ENCODE measurements around the gene PTPRT.

The PTPRT gene

DNA sequence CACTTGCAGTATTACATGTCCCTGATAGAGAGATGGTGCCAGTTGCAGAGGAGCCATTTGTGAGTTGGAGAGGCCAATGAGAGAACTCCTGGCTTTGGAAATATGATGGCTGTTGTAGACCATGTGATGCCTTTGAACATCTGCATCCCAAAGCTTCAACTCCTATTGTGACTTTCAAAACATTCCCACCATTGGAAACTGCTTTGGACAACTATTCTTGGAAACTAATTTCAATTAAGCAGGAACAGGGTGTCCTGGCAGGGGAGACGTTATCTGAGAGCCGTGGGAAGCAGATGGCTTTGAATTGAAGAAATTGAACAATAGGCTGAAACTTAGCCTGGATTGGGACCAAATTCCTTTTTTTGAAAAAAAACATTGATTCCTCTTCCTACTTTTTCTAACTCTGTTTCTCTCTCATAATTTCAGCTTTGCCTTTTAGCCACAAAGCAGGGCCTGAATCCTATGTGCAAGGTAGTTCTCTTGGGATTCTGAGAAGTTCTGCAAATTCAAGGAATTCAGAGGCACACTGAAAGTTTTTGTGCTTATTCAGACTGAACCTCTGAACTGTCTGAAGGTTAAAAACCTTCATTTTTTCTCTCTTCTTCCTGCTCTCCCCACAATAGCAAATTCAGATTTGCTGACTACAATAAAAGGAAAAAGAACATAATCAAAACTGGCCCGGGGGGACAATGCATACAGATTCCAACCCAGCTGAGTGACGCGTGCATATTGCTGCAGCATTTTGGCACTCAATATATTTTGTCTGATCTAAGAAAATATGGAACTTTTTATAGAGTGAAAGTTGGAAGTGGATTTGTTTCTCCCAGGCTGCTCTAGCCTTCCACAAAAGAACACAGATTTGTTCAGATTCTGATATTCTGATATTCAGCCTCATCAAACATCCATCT, 851.2 kb downstream of the PTPRT start:
- DNase-seq (ENCODE audit: low read depth in 1 of 2, low spot score in 1 of 2), result no peak

DNA sequence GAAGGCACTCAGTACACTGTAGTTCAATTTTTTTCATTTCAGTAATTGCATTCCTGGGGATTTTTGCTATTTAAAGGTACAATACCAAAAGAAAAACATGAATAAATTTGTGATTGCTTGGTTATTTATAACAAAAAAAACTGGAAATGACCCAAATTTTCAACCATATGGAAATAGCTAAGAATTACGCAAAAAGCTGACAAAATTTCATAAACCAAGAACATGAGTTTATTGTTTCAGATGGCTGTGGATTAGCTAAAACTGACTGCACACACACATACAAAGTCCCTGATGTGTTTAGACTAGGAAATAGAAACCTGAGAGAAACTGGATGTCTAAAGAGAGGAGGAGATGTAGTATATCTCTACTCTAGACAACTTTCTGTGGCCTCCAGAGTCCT, 853.1 kb downstream of the PTPRT start:
- no peak for DNase-seq (ENCODE audit: low read depth in 1 of 2, low spot score in 1 of 2)

GRCh38 chr20:42319252-42320013, 870.3 kb downstream of the PTPRT start:
- no peak for DNase-seq (ENCODE audit: low read depth in 1 of 2, low spot score in 1 of 2)

- no peak for DNase-seq (ENCODE audit: low read depth in 1 of 2, low spot score in 1 of 2)
These were observed 876.0 kb downstream of the PTPRT start for GRCh38 chr20:42313704-42314103.

DNA sequence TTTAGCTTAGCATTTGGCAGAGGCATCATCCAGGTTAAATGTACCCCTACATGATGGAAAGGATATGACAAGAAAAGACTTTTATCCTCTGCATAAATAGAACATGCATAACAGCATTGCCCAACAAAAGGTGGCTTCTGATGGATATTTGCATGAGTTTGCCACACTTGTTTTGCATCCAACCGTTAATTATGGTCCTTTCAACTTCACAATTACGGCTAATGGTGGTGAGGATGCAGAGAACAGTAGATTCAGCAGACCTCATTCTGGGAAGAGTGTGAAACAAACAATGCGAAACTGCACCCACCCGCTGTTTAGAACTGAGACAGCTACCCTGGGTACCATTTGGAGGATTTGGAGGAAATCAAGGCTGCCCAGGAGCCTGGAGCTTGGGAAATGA, 880.7 kb downstream of the PTPRT start:
- no peak for DNase-seq (ENCODE audit: low read depth in 1 of 2, low spot score in 1 of 2)

GRCh38 chr20:42308171-42308570, 881.5 kb downstream of the PTPRT start:
- no peak for DNase-seq (ENCODE audit: low read depth in 1 of 2, low spot score in 1 of 2)

GRCh38 chr20:42295592-42295991, 894.1 kb downstream of the PTPRT start:
- DNase-seq (ENCODE audit: low read depth in 1 of 2, low spot score in 1 of 2), result no peak

- DNase-seq (ENCODE audit: low read depth in 1 of 2, low spot score in 1 of 2), result no peak
These were observed 894.7 kb downstream of the PTPRT start for GRCh38 chr20:42294976-42295375.

GRCh38 chr20:42281801-42282200, 907.9 kb downstream of the PTPRT start:
- no peak for DNase-seq (ENCODE audit: low read depth in 1 of 2, low spot score in 1 of 2)

GRCh38 chr20:42276718-42277602, 912.7 kb downstream of the PTPRT start:
- DNase-seq (ENCODE audit: low read depth in 1 of 2, low spot score in 1 of 2), result no peak

DNA sequence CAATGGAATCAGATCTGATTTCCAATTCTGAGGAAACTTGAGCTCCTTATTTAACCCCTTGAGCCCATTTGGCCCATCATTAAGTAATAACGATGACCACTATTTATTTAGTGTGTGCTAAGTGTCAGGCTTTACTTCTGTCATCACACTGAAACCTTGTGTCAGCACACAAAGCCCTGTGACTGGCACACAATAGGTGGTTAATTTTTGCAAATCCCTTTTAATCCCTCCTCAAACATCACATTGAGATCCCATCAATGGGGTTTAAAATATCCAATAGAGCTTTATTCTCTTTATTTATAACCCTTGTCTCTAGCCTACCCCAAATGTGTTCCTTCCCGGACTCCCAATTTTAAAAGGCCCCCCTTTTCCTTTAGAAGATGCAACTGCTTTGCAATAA, 914.7 kb downstream of the PTPRT start:
- DNase-seq (ENCODE audit: low read depth in 1 of 2, low spot score in 1 of 2), result no peak

DNA sequence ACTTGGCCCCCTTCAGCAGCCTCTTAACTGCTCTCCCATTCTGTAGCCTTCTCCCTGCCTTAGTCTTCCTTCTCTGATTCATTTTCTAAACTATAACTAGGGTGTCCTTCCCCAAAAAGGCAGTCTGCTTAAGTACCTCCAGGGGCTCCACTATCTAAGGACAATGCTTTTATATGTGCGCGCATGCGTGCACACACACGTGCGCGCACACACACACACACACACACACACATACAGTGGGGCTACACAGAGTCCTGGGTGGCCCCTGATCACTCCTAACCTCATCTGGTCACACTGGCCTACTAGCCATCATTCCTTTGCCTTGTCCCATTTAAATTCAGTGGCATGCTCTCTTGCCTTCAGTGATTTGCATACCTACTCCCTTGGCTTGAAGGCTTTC, 917.2 kb downstream of the PTPRT start:
- DNase-seq (ENCODE audit: low read depth in 1 of 2, low spot score in 1 of 2), result no peak

DNA sequence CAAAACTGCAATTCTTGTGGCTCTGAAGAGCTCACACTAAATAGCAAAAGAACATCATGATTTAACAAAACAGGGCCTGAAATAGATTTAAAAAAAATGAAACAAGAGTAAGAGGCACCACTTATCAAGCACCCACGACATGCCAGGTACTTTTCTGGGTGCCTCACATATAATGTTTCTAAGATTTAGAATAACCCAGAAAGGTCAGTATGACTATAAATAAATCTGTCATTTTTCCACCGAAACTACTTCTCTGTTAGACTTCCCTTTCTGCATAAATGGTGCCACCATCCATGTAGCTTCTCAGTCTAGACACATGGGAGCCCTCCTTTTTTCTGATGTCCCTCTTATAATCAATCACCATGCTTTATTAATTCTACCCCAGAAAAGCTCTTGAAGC, 919.2 kb downstream of the PTPRT start:
- no peak for DNase-seq (ENCODE audit: low read depth in 1 of 2, low spot score in 1 of 2)

- DNase-seq (ENCODE audit: low read depth in 1 of 2, low spot score in 1 of 2), result no peak
These were observed 921.8 kb downstream of the PTPRT start for GRCh38 chr20:42267793-42268384.

DNA sequence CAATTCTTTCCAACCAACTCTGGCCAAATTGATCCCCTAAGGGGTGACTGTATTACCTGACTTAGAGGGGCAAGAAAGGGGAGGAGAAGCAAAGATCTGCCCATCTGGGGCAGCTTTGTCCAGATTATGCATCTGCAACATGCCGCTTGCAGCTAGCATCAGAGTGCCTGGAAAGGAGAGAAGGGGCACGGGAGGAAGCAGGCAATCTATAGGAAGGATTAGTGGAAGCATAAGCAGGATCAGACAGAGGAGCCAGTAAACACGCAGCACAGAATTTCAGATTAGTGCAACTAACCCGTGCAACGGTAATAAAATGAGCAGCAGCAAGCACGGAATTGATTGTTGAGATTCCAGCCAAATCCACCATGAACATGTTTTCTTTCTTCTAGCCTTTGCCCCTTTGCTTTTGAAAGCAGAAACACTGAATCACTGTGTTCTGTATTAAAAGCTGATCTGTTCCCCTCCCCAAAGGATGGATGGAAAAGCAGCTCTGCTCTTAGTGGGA, 927.9 kb downstream of the PTPRT start:
- DNase-seq (ENCODE audit: low read depth in 1 of 2, low spot score in 1 of 2), result no peak

GRCh38 chr20:42260184-42260583, 929.5 kb downstream of the PTPRT start:
- DNase-seq (ENCODE audit: low read depth in 1 of 2, low spot score in 1 of 2), result no peak

- DNase-seq (ENCODE audit: low read depth in 1 of 2, low spot score in 1 of 2), result no peak
These were observed 930.3 kb downstream of the PTPRT start for GRCh38 chr20:42259389-42259788.

- DNase-seq (ENCODE audit: low read depth in 1 of 2, low spot score in 1 of 2), result no peak
These were observed 931.0 kb downstream of the PTPRT start for GRCh38 chr20:42258564-42259302.

DNA sequence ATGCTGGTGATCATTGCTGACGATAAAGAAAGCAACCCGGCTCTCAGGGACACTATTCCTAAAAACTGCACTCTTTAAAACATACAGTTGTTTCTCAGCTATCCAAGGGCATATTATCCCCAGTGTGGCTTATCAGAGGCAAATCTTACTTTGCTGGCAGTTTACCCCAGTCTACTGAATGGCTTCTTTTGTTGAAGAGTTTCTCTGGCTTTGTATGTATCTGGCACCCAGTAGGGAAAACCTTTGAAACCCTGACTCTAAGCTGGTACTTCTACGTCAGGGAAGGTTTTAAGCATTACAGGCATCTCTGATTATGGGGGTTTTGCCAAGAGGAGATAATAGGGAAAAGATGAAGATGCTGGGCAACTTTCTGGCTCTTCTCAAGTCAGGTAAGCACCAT, 933.9 kb downstream of the PTPRT start:
- no peak for DNase-seq (ENCODE audit: low read depth in 1 of 2, low spot score in 1 of 2)

DNA sequence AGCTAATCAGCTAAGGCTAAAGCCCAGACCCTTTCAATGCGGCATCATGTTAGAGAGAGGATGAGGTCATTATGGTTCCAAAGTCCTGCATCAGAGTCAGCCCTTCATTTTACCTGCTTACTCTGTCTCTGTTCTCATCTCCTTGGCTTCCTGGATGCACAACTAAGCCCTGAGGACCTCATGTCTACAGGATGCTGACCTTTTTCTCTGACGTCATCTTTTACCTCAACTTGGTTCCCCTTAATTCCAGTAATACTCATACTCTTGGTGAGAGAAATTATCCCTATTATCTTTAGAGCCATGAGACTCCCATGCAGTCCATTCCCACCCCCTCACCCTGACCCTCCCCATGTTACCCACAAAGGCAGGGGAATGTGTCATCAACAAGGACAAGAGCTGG, 935.0 kb downstream of the PTPRT start:
- no peak for DNase-seq (ENCODE audit: low read depth in 1 of 2, low spot score in 1 of 2)

Measured in activated CD4-positive, alpha-beta T cell treated with anti-CD3 and anti-CD28 coated beads, Interleukin-2, amount 50 U/mL, for 24 hours (primary cell).